Measurements from ENCODE around the gene TTLL5.

The TTLL5 gene

DNA sequence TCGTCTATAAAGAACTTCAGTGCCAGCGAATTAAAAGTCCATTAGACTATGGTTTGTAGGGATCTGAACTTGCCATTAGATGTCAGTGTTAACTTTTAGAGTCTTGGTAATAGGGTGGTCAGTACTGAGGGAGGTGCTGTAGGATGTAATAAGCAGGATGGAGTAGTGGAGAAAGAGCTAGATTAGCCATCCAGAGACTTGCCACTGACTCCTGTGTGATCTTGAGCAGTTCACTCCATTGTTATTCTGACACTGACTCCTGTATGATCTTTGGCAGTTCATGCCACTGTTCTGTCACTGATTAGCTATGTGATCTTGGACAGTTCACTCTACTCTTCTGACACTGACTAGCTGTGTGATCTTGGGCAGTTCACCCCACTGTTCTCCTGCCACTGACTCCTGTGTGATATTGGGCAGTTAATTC is 133.6 kb downstream of the TTLL5 start:
- DNase-seq (ENCODE audit: low read depth): no peak

GRCh38 chr14:75800792-75801191 is 139.7 kb downstream of the TTLL5 start:
- no peak for DNase-seq (ENCODE audit: low read depth)

- no peak for DNase-seq (ENCODE audit: low read depth)
Observed at GRCh38 chr14:75802486-75802885, 141.4 kb downstream of the TTLL5 start.

DNA sequence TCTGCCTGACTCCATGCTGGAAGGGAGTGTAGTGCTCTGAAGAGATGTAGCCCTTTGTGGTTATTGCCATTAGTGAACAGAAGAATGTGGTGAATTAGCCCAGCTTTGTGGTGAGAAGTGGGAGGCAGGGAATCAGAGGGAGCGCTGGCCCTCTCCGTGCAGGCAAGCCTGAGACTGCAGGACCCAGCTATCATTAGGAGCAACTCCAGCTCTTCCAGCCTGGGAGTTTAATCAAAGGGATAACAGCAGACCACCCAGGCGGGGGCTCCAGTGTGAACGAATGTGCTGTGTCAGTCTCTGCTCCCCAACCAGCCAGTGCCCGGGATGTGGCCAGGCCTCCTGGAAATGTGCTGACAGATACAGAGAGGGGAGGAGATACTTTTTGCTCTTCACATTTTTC is 142.7 kb downstream of the TTLL5 start:
- no peak for DNase-seq (ENCODE audit: low read depth)

DNA sequence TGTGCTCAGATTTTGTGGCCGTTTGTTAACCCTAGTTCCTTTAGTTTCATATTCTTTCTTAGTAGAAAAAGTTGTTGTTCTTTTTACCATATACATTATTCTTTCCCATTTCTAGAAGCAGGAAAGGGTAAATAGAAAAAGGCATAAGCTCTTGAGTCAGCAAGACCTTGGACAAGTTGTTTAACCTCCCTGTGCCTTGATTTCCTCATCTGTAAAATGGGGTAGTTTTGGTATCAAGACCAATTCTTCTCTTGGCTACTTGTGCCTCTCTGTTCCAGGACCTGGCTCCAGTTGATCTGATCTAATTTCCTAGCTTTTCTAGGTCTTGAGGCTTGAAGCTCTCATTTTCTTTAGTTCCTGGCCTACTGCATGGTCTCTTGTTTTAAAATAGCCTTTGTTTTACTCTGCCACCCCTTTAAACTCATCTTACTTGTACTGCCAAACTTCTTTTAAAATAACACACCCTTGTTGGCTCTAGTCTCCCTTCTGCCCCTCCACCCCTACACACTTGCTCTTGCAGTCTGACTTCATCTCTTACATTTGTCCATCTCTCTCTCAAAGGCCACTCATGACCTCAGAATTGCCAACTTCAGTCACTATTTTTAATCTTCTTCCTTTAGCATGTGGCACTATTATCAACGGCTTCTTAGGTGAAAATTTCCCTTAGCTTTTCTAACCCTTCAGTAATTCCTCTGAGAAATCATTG is 143.7 kb downstream of the TTLL5 start:
- no peak for DNase-seq (ENCODE audit: low read depth)

DNA sequence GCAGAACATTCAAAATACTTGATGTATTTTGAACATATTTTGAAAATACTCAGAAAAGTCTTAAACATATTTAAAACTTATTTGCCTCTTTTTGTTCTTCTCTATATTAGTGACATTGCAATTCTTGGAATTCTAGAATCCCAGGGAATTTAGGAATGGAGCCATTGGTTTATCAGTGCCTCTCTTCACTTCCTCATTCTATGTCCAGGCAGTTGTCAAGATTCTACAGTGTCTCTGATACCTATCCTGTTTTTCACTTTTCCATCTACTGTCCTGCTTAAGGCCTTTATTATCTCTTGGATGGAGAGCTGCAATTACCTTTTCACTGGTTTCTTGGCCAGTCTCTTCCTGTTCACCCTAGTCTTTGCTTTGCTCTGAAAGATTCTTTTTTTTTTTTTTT is 144.6 kb downstream of the TTLL5 start:
- no peak for DNase-seq (ENCODE audit: low read depth)

DNA sequence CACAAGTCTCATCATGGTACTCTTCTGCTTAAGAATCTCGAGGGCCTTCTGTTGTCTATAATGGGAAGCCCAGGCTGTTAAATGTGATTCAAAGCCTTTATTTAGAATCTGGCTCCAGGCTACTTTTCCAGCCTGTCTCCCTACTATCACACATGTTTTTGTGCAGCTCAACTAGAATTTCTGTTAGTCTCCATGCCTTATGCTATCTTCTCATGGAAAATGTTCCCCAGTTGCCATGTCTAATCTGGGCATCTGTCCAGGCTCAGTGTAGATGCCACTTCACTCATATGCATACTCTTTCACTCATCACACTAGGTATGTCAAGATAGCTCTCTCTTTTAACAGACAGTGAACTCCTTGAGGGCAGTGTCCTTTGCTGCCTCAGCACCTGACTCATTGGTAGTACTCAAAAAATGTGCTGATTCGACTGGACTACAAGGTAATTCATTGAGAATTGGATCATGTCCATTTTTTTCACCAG is 145.3 kb downstream of the TTLL5 start:
- DNase-seq (ENCODE audit: low read depth): no peak

GRCh38 chr14:75807667-75808360 is 146.8 kb downstream of the TTLL5 start:
- no peak for DNase-seq (ENCODE audit: low read depth)

- no peak for DNase-seq (ENCODE audit: low read depth)
Observed at GRCh38 chr14:75811136-75811829, 150.2 kb downstream of the TTLL5 start.

DNA sequence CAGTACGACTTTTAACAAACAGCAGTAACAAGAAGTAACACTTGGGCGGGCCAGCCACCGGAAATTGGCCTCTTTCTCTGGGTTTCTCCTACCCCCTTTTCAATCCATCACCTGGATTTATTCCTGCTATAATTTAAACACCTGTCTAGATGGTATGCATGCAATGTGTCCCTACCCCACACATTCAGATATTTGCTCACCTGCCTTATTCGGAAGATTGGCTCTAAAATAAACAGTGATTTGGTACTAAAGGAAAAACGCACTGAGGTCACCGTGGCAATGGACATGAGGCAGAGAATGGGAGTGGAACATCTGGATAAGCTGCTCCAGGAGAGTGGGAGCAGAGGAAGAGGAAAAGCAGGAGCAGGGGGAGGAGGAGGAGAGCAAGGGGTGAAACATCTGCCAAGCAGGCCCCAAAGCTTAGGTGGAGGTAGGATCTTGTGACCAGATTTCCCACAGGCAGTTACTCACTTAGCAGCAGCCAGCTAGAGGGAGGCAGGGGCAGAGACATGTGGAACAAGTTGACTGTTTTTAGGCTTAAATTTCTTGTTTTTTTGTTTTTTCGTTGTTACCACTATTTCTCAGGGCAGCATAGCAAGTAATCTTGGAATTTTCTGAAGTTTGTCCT is 150.9 kb downstream of the TTLL5 start:
- no peak for DNase-seq (ENCODE audit: low read depth)

GRCh38 chr14:75812622-75813021 is 151.6 kb downstream of the TTLL5 start:
- DNase-seq (ENCODE audit: low read depth): no peak

DNA sequence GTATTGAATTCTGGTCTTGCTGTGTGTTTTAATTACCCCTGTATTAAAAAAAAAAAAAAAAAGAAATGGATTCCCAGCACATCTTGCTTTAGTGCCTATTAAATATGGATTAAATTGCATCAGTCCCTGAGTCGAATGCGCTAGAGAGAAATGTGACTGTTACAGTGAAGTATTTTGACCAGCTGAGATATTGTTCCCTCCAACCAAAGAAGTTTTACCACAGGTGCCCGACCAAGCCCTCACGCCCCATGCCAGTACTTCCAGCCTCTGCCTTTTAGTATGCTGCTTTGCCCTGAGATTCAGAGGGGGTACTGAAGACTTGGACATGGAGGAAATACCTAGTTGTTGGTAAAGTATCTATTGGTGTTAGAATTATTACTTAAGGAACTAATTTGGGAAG is 159.7 kb downstream of the TTLL5 start:
- no peak for DNase-seq (ENCODE audit: low read depth)

GRCh38 chr14:75821831-75822521 is 160.9 kb downstream of the TTLL5 start:
- no peak for DNase-seq (ENCODE audit: low read depth)

DNA sequence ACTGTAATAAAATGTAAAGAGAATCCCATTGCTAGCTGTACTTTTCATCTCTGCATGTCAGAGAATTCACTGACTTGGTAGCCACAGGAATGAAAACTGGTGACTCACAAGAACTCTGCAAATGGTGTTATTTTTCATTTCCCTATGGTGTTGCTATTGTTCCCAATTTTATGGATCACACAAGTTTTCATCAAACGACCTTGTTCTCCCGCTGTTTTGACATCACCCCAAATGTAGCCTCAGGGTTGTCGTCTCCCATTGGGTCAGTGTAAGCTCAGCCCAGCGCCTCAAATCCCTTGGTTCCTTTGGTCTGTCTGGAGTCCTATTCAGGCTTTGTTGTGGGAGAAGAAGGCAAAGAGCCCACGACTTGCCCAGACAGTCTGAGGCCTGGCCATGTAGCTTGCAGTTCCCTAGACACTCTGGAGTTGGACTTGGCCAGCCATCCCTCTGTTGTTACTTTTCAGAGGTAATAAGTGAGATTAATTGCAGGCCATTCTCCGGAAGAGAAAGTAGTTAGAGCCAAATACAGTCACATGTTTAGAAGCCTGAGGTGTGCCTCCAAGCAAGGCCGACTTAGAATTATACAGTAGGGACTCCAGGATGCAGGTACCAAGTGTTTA is 161.6 kb downstream of the TTLL5 start:
- DNase-seq (ENCODE audit: low read depth): no peak

DNA sequence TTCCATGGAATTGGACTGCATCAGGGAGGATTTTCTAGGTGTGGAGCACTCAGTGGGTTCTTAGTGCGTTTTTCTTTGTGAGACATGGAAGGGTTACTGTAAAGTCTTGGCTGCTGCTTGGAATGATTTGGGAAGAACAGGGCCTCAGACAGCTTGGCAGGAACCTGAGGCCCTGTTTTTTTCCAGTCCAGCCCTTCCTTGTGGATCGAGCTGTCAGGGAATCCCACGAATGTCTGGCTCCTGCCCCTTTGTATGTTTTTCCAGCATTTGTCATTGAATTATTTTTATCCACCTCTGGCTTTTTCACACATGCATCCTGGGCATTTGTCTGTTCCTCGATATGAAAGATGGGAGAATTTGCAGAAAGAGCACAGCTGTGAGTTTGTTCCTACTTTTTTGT is 162.3 kb downstream of the TTLL5 start:
- no peak for DNase-seq (ENCODE audit: low read depth)

DNA sequence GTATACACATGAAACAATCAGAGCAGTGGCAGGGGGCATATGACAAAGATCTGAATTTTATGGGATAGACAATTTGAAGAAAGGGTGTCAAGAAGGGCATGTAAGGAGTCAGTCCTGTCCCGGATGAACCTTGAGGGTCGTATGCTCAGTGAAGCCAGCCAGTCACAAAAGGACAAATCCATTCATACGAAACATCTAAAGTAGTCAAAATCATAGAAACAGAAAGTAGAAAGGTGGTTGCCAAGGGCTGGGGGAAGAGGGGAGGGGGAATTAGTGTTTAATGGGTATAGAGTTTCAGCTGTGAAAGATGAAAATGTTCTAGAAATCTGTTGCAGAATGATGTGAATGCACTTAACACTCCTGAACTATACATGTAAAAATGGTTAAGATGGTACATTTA is 163.3 kb downstream of the TTLL5 start:
- DNase-seq (ENCODE audit: low read depth): no peak

GRCh38 chr14:75825147-75825592 is 164.1 kb downstream of the TTLL5 start:
- DNase-seq (ENCODE audit: low read depth): no peak

GRCh38 chr14:75826599-75826998 is 165.6 kb downstream of the TTLL5 start:
- no peak for DNase-seq (ENCODE audit: low read depth)

GRCh38 chr14:75827331-75827730 is 166.3 kb downstream of the TTLL5 start:
- no peak for DNase-seq (ENCODE audit: low read depth)

DNA sequence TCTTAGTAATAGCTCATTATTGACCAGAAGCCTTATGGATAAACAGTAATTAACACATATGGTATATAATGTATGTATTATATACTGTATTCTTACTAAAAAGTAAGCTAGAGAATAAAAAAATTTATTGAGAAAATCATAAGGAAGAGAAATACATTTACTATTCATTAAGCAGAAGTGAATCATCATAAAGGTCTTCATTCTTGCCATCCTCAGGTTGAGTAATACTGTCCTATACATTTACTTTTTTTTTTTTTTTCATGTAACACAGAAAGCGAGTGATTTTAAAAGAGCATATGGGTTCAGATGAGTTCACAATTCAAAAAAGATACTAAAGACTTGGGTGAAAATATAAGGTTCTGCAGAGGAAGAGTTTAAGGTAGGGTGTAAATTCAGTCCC is 168.3 kb downstream of the TTLL5 start:
- no peak for DNase-seq (ENCODE audit: low read depth)

DNA sequence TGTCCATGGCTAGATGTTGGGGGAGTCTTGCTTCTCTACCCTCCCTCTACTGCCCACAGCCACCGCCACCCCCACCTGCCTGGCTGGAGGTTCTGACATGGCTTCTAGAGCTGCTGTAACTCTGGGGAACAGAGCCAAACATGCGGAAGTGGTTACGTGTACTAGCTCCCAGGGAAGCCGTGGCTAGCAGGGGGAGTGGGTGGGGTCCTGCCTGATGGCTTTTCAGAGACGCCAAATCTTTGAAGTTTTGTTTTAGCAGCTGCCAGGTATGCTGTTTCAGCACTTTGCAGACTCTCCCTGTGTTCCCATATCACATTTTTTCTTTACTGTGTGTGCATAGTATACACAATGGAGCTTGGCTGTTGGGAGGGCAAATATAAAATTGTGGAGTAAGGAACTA is 170.4 kb downstream of the TTLL5 start:
- DNase-seq (ENCODE audit: low read depth): peak; percentile 3
